Stimulated activated naive CD8-positive, alpha-beta T cell treated with anti-CD3 and anti-CD28 coated beads, Interleukin-15, Interleukin-2, amounts not matched to agents 100 U/mL and 50 U/mL, for 24 hours (primary cell): ENCODE measurements around the gene GRID1.
"Not testable (repeated sequence)": the region's sequence is repeated elsewhere in the genome, so short reads cannot be mapped to it uniquely, and the experiment has no call there.

Source experiments
- ATAC-seq: fragments of 150-1000 bp; cut with Tn5 transposase; one replicate; pipeline ENCODE4 v1.10.0; 2021
- DNase-seq: peaks from one replicate; pipeline ENCODE4 v3.0.0; 2021

GRID1 gene

GRCh38 chr10:85868627-85869499, 497.7 kb downstream of the GRID1 start:
- ATAC-seq (no peak), DNase-seq (no peak)

- ATAC-seq (no peak), DNase-seq (no peak)
Measured at GRCh38 chr10:85864868-85865526, 501.6 kb downstream of the GRID1 start.

DNA sequence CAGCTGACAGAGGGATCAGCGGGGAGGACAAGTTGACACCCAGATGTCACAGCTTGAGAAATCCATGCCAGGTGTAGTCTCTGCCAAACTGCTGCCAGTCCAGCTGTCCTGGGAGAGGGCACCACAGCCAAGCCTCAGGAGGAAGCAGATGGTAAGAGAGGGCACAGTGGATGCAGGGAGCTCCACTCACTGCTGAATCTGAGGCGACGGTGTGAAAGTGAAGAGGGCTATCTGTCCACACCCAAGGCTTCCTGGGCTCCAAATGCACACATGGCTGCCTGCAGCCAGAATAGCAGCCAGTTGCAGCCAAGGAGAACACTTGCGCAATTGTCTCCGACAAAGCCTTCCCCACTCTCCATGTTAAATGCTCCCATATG, 502.4 kb downstream of the GRID1 start:
- DNase-seq (no peak), ATAC-seq (no peak)

- DNase-seq = no peak
- ATAC-seq = no peak
Measured at GRCh38 chr10:85863301-85864172, 503.1 kb downstream of the GRID1 start.

- no peak for DNase-seq
- ATAC-seq = no peak
Measured at GRCh38 chr10:85862771-85863170, 503.8 kb downstream of the GRID1 start.

DNA sequence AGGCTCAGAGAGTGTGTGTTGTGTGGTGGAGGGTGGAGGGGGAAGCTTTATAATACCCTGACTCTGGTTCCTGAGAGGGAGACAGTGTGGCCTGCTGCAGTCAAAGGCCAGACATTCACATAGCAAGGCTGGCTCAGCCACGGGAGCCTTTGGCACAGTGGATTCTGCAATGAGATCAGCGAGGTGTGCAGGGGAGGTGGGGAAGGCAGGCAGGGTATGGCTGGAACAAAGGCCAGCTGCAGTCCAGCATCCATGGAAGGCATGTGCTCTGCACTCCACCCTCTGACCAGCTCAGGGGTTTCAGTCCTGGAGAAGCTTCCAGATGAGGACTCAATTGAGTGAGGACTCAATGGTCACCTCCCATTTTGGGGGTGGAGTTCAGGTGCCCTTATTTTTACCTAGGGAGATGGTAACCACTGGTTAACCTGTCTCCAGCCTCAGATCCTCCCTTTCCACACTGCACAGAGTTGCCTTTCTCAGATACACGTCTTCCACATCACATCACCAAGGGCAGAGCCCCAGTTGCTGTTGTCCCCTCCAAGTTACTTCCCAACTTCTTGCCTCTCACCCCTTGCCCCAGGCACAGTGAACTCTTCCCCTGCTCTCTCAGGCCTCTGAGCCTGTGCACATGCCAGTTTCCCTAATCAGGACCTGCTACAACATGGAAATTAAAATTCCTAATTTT, 504.9 kb downstream of the GRID1 start:
- ATAC-seq = no peak
- no peak for DNase-seq

DNA sequence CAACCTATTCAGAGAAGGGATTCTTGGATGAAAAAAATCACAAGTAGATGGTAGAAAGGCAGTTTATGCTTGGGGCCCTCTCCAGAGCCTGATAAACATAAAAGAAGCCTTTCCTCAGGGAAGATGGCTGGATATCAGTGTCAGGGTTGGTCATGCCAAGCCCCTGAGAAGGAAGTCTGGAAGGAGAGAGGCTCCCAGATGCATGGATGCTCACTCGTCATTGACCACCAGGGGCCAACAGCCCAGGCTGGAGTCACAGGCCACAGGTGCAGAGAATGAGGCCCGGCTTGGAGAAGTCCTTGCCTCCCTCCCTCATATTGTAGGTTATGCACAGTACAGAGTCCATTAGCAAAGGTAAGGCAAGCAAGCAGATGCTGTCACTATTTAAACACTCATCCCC, 506.7 kb downstream of the GRID1 start:
- DNase-seq (no peak), ATAC-seq (no peak)

DNA sequence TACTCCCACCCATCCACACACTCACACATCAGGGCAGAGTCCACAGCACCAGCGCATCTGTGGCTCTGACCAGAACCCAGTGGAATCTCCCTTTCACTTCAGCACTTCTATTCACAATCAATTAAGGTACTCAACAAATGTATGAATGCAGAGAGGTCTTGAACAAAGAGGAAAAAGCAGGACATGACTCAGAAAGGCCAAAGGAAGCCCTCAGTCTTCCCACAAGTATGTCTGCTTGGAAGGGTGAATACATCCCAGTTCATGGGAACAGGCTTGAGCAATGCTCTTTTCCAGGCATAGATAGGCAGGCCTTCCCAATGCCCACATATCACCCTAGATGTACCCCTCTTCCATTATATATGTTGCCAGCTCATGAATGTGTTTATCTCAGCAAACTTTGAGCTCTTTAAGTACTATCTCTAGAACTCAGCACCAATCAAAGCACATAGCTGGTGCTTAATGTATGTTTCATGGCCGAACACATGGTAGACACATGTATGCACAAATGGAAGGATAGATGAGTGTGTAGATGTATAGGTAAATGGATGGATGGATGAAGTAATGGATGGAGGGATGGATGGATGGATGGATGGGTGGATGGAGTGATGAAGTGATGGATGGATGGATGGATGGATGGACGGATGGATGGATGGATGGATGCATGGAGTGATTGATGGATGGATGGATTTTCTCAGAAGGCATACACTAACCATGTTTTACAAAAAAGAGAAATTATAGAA, 507.6 kb downstream of the GRID1 start:
- DNase-seq = no peak
- ATAC-seq = no peak

- ATAC-seq (no peak), DNase-seq (no peak)
Measured at GRCh38 chr10:85857791-85858190, 508.8 kb downstream of the GRID1 start.

DNA sequence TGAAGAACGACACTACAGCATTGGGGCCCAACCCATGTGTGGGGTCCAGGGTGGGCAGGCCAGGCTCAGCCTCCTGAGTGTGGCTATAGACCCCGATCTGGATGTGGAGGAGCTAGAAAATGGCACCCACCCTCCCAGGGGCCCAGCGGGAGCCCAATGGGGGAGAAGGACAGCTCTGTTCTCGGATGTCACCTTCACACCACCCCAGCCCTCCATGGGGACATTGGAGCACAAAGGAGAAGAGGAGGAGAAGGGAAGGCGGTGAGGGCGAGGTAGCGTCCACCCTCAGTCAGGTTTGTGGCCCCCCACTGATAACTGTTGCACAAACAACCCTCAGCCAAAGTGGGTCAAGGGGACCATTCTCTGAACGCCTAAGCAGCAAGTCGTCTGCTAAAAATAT, 509.3 kb downstream of the GRID1 start:
- DNase-seq = no peak
- no peak for ATAC-seq

DNA sequence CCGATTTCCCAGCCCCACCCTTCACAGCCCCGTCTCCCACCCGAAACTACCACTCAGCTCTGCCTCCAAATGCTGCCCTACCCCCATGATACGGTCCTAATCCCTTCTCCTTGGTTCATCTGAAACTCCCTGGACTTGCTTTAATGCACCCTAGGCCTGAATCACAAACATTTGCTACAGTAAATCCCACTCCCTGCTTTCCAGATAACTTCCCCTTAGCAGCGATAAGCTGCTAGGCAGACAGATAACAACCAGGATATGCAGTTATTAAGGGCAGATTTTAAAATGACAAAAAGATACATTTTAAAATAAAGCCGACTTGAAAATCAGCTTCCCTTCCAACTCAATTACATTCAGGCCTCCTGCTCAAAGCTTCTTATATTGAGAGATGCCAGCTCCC, 514.7 kb downstream of the GRID1 start:
- DNase-seq = no peak
- ATAC-seq = no peak

- no peak for DNase-seq
- no peak for ATAC-seq
Measured at GRCh38 chr10:85851325-85851724, 515.3 kb downstream of the GRID1 start.

DNA sequence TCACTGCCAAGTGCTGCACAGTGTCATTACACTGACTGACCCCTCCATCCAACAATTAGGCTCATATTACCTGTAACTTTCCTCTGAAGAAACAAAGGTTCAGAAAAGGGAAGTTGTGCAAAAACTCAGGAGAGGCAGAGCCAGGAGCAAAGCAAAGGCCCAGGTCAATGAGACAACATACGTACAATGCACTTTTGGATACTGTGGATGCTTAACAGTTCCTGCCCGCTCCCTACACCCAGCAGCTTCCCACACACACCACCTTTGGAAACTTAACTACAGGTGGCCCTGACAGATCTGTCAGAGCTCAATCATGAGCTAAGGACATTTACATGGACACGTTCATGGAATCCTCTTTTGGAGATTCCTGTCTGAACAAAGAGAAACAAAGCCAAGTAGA, 515.9 kb downstream of the GRID1 start:
- ATAC-seq = no peak
- DNase-seq = no peak

- no peak for ATAC-seq
- no peak for DNase-seq
Measured at GRCh38 chr10:85849315-85849714, 517.3 kb downstream of the GRID1 start.

- no peak for ATAC-seq
- no peak for DNase-seq
Measured at GRCh38 chr10:85848756-85849155, 517.8 kb downstream of the GRID1 start.

DNA sequence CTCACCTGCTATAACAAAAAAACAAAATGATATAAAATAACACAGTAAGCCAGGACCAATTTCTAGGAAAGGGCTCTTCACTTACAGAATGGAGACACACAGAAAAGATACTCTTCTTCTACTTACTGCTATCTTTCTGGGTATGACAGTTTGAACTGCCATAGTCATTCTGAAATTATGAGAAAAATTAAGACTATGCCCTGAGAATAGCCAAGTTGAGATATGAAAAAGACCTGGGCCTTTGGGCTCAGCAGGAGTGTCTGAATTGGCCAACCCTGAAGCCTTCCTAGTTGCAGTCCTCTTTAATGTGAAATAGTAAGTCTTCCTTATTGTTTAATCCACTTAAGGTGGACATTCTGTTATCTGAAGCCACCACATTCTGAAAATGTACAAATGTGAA, 519.5 kb downstream of the GRID1 start:
- no peak for DNase-seq
- ATAC-seq = no peak

- DNase-seq, ATAC-seq: not testable (repeated sequence)
Measured at GRCh38 chr10:85838660-85839059, 527.9 kb downstream of the GRID1 start.

DNA sequence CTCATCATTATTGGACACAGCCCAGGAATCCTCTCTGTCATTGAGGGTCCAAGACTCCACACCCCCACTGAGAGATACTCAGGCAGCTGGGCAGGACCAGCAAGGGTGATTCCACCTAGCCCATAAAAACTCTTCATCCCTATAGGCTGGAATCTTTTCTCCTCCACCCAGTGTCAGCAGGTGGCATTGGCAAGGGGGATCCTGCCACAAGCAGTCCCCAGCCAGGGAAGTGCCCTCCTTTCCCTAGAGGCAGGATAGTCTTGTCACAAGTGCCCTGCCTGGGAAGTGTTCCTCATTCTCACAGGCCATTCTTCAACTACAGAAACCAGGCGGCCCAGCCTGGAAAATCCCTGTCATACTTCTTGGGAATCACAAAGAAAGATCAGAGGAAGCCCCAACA, 533.6 kb downstream of the GRID1 start:
- DNase-seq = no peak
- ATAC-seq = no peak

GRCh38 chr10:85831422-85831821, 535.2 kb downstream of the GRID1 start:
- DNase-seq (no peak), ATAC-seq (no peak)

- DNase-seq (no peak), ATAC-seq (no peak)
Measured at GRCh38 chr10:85826377-85826776, 540.2 kb downstream of the GRID1 start.

DNA sequence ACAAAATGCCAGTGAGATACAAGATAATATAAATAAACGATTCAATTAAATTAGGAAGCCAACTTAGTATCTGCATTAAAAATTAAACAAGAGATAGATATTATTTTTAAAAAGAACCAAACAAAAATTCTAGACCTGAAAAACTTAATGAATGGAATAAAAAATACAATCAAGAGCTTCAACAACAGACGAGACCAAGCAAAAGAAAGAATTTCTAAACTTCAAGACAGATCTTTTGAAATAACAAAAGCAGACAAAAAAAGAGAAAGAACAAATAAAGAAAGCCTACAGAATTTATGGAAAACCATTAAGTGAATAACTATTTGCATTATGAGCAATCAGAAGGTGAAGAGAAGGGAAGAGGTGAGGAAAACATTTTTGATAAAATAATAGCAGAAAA, 555.2 kb downstream of the GRID1 start:
- no peak for DNase-seq
- ATAC-seq = no peak

- DNase-seq (no peak), ATAC-seq (no peak)
Measured at GRCh38 chr10:85810674-85811073, 555.9 kb downstream of the GRID1 start.
